ENCODE measurements around the gene NGFR. TPM values are rescaled to one million over a fixed set of nuclear protein-coding genes. Genes with fewer than 3 reads are reported as not detected.

NGFR gene
- polyA plus RNA-seq, 4 donors: 0.54 to 22.8 (median 2.8) TPM; not detected in 1

- FAIRE-seq (no peak), DNase-seq (no peak)
- no peaks in the 10 kb centered on the region for H3K9me3 ChIP-seq (ENCODE audit: control insufficient read depth in 2 of 2, insufficient read depth in 1 of 2, low read depth in 1 of 2, low read length in 1 of 2)
- H3K4me1 ChIP-seq (ENCODE audit: control insufficient read depth in 3 of 3, insufficient read depth in 2 of 3, low read depth in 1 of 3, low read length in 2 of 3): no peaks in the 10 kb centered on the region
- H3K4me3 ChIP-seq (ENCODE audit: low read depth in 1 of 3, low read length in 3 of 3): no peak overlapping the region
- H3K27me3 ChIP-seq (ENCODE audit: control insufficient read depth in 3 of 3, insufficient read depth in 3 of 3, low read length in 3 of 3): peaks cover 0 to 21% (median 0%) of the 10 kb centered on the region in 3 donors
- H3K27ac ChIP-seq (ENCODE audit: low read depth in 1 of 3, low read length in 2 of 3): no peak overlapping the region
- WGBS, 3 donors: 75 to 84% (median 81%) methylated on average over 24 of the region's 24 CpGs
- H3K36me3 ChIP-seq (ENCODE audit: control insufficient read depth in 3 of 3, insufficient read depth in 2 of 3, low read depth in 1 of 3, low read length in 3 of 3): no peaks in the 10 kb centered on the region
Measured at GRCh38 chr17:49525831-49526741, 31.0 kb downstream of the NGFR start.

- Histone ChIP-seq H3K36me3 (ENCODE audit: control insufficient read depth in 3 of 3, insufficient read depth in 2 of 3, low read depth in 1 of 3, low read length in 3 of 3) (no peaks in the 10 kb centered on the region), H3K4me1 (ENCODE audit: control insufficient read depth in 3 of 3, insufficient read depth in 2 of 3, low read depth in 1 of 3, low read length in 2 of 3) (no peaks in the 10 kb centered on the region), H3K27ac (ENCODE audit: low read depth in 1 of 3, low read length in 2 of 3) (no peak overlapping the region), H3K9me3 (ENCODE audit: control insufficient read depth in 2 of 2, insufficient read depth in 1 of 2, low read depth in 1 of 2, low read length in 1 of 2) (no peaks in the 10 kb centered on the region), H3K27me3 (ENCODE audit: control insufficient read depth in 3 of 3, insufficient read depth in 3 of 3, low read length in 3 of 3) (peaks cover 0 to 14% (median 0%) of the 10 kb centered on the region in 3 donors), H3K4me3 (ENCODE audit: low read depth in 1 of 3, low read length in 3 of 3) (no peak overlapping the region)
- DNase-seq (no peak), FAIRE-seq (no peak)
- WGBS, 3 donors: 48 to 61% (median 51%) methylated on average over 11 of the region's 11 CpGs
Measured at GRCh38 chr17:49527927-49528651, 33.0 kb downstream of the NGFR start.

- Histone ChIP-seq H3K4me1 (ENCODE audit: control insufficient read depth in 3 of 3, insufficient read depth in 2 of 3, low read depth in 1 of 3, low read length in 2 of 3) (no peaks in the 10 kb centered on the region), H3K4me3 (ENCODE audit: low read depth in 1 of 3, low read length in 3 of 3) (no peak overlapping the region), H3K27me3 (ENCODE audit: control insufficient read depth in 3 of 3, insufficient read depth in 3 of 3, low read length in 3 of 3) (peaks cover 0 to 19% (median 5%) of the 10 kb centered on the region in 3 donors), H3K36me3 (ENCODE audit: control insufficient read depth in 3 of 3, insufficient read depth in 2 of 3, low read depth in 1 of 3, low read length in 3 of 3) (no peaks in the 10 kb centered on the region), H3K27ac (ENCODE audit: low read depth in 1 of 3, low read length in 2 of 3) (no peak overlapping the region), H3K9me3 (ENCODE audit: control insufficient read depth in 2 of 2, insufficient read depth in 1 of 2, low read depth in 1 of 2, low read length in 1 of 2) (no peaks in the 10 kb centered on the region)
- FAIRE-seq (no peak), DNase-seq (no peak)
- 76 to 94% (median 89%) methylated on average over 3 of the region's 3 CpGs for WGBS, 3 donors
Measured at GRCh38 chr17:49528966-49529365, 33.9 kb downstream of the NGFR start.

- FAIRE-seq (no peak), DNase-seq (no peak)
- Histone ChIP-seq H3K36me3 (ENCODE audit: control insufficient read depth in 3 of 3, insufficient read depth in 2 of 3, low read depth in 1 of 3, low read length in 3 of 3) (no peaks in the 10 kb centered on the region), H3K27me3 (ENCODE audit: control insufficient read depth in 3 of 3, insufficient read depth in 3 of 3, low read length in 3 of 3) (peaks cover 0 to 19% (median 5%) of the 10 kb centered on the region in 3 donors), H3K9me3 (ENCODE audit: control insufficient read depth in 2 of 2, insufficient read depth in 1 of 2, low read depth in 1 of 2, low read length in 1 of 2) (no peaks in the 10 kb centered on the region), H3K4me1 (ENCODE audit: control insufficient read depth in 3 of 3, insufficient read depth in 2 of 3, low read depth in 1 of 3, low read length in 2 of 3) (no peaks in the 10 kb centered on the region), H3K4me3 (ENCODE audit: low read depth in 1 of 3, low read length in 3 of 3) (no peak overlapping the region), H3K27ac (ENCODE audit: low read depth in 1 of 3, low read length in 2 of 3) (no peak overlapping the region)
- WGBS, 3 donors: 90 to 100% (median 91%) methylated on average over 1 of the region's 1 CpG
Measured at GRCh38 chr17:49530118-49530517, 35.0 kb downstream of the NGFR start.

GRCh38 chr17:49543860-49544259 is 48.8 kb downstream of the NGFR start:
- H3K4me3 ChIP-seq (ENCODE audit: low read depth in 1 of 3, low read length in 3 of 3): no peak overlapping the region

GRCh38 chr17:49545007-49545660 is 50.0 kb downstream of the NGFR start:
- 67 to 77% (median 68%) methylated on average over 8 of the region's 8 CpGs for WGBS, 3 donors
- H3K27me3 ChIP-seq (ENCODE audit: control insufficient read depth in 3 of 3, insufficient read depth in 3 of 3, low read length in 3 of 3): peaks cover 0 to 15% (median 0%) of the 10 kb centered on the region in 3 donors
- H3K9me3 ChIP-seq (ENCODE audit: control insufficient read depth in 2 of 2, insufficient read depth in 1 of 2, low read depth in 1 of 2, low read length in 1 of 2): no peaks in the 10 kb centered on the region
- DNase-seq (no peak), FAIRE-seq (no peak)
- H3K4me3 ChIP-seq (ENCODE audit: low read depth in 1 of 3, low read length in 3 of 3): no peak overlapping the region
- no peaks in the 10 kb centered on the region for H3K4me1 ChIP-seq (ENCODE audit: control insufficient read depth in 3 of 3, insufficient read depth in 2 of 3, low read depth in 1 of 3, low read length in 2 of 3)
- H3K36me3 ChIP-seq (ENCODE audit: control insufficient read depth in 3 of 3, insufficient read depth in 2 of 3, low read depth in 1 of 3, low read length in 3 of 3): no peaks in the 10 kb centered on the region
- no peak overlapping the region for H3K27ac ChIP-seq (ENCODE audit: low read depth in 1 of 3, low read length in 2 of 3)

More at GRCh38 chr17:49543860-49544259, 48.8 kb downstream of the NGFR start:
- FAIRE-seq: no peak
- WGBS, 3 donors: 68 to 87% (median 83%) methylated on average over 3 of the region's 3 CpGs
- H3K27me3 ChIP-seq (ENCODE audit: control insufficient read depth in 3 of 3, insufficient read depth in 3 of 3, low read length in 3 of 3): peaks cover 0 to 13% (median 0%) of the 10 kb centered on the region in 3 donors
- H3K36me3 ChIP-seq (ENCODE audit: control insufficient read depth in 3 of 3, insufficient read depth in 2 of 3, low read depth in 1 of 3, low read length in 3 of 3): no peaks in the 10 kb centered on the region
- H3K27ac ChIP-seq (ENCODE audit: low read depth in 1 of 3, low read length in 2 of 3): no peak overlapping the region
- no peaks in the 10 kb centered on the region for H3K4me1 ChIP-seq (ENCODE audit: control insufficient read depth in 3 of 3, insufficient read depth in 2 of 3, low read depth in 1 of 3, low read length in 2 of 3)
- no peak for DNase-seq
- H3K9me3 ChIP-seq (ENCODE audit: control insufficient read depth in 2 of 2, insufficient read depth in 1 of 2, low read depth in 1 of 2, low read length in 1 of 2): no peaks in the 10 kb centered on the region

GRCh38 chr17:49545806-49546545 is 50.9 kb downstream of the NGFR start:
- Histone ChIP-seq H3K27me3 (ENCODE audit: control insufficient read depth in 3 of 3, insufficient read depth in 3 of 3, low read length in 3 of 3) (peaks cover 0 to 15% (median 0%) of the 10 kb centered on the region in 3 donors), H3K27ac (ENCODE audit: low read depth in 1 of 3, low read length in 2 of 3) (no peak overlapping the region), H3K4me3 (ENCODE audit: low read depth in 1 of 3, low read length in 3 of 3) (no peak overlapping the region), H3K36me3 (ENCODE audit: control insufficient read depth in 3 of 3, insufficient read depth in 2 of 3, low read depth in 1 of 3, low read length in 3 of 3) (no peaks in the 10 kb centered on the region), H3K4me1 (ENCODE audit: control insufficient read depth in 3 of 3, insufficient read depth in 2 of 3, low read depth in 1 of 3, low read length in 2 of 3) (no peaks in the 10 kb centered on the region), H3K9me3 (ENCODE audit: control insufficient read depth in 2 of 2, insufficient read depth in 1 of 2, low read depth in 1 of 2, low read length in 1 of 2) (no peaks in the 10 kb centered on the region)
- no peak for FAIRE-seq
- 76 to 79% (median 79%) methylated on average over 15 of the region's 15 CpGs for WGBS, 3 donors
- no peak for DNase-seq
